Measurements from ENCODE around the gene NAT8L. TPM values are rescaled to one million over a fixed set of nuclear protein-coding genes. Genes with fewer than 3 reads are reported as not detected.

NAT8L gene
- total and polyA plus RNA-seq, 2 donors (not counting 1 experiment from before 2014, with no cell fraction given) = 0.03 to 0.25 TPM

GRCh38 chr4:2041239-2042130, 17.6 kb upstream of the NAT8L start:
- Histone ChIP-seq H3K27me3 (replicated peaks in 1 of 4; ENCODE audit: control extremely low read depth in 1 of 4, control insufficient read depth in 3 of 4, insufficient read depth in 4 of 4, low read length in 3 of 4) (peaks cover 0 to 22% (median 4%) of the 10 kb centered on the region in 4 experiments), H3K4me2 (replicated peaks; ENCODE audit: low read depth, low read length, poor library complexity, severe bottlenecking) (peak overlapping the region; percentile 97), H3K79me2 (ENCODE audit: control insufficient read depth, insufficient read depth, low read length) (peaks cover 8% of the 10 kb centered on the region), H3K9ac (ENCODE audit: low read length) (peak overlapping the region; percentile 77), H3K4me1 (ENCODE audit: control insufficient read depth in 2 of 2, insufficient read depth in 2 of 2, low read length in 2 of 2) (peaks cover 9 to 18% of the 10 kb centered on the region in 2 donors), H3K9me3 (ENCODE audit: control extremely low read depth in 1 of 3, control insufficient read depth in 2 of 3, insufficient read depth in 1 of 3, low read length in 2 of 3) (peaks cover 0 to 15% (median 0%) of the 10 kb centered on the region in 3 donors), H3K27ac (ENCODE audit: low read length in 2 of 2) (no peak overlapping the region), H2AFZ (ENCODE audit: insufficient read depth, low read depth, low read length, poor library complexity, severe bottlenecking) (peak overlapping the region; percentile 82), H3K4me3 (ENCODE audit: control extremely low read depth in 1 of 5, extremely low read depth in 1 of 5, insufficient read depth in 1 of 5, low read depth in 2 of 5, low read length in 4 of 5) (peak overlapping the region; percentile 57 to 76 (median 69)), H3K36me3 (replicated peaks in 1 of 2; ENCODE audit: control extremely low read depth in 1 of 2, control insufficient read depth in 1 of 2, extremely low read depth in 1 of 2, insufficient read depth in 2 of 2, low read length in 1 of 2) (no peaks in the 10 kb centered on the region), H4K20me1 (ENCODE audit: control insufficient read depth, insufficient read depth, low read length, poor library complexity, severe bottlenecking) (peaks cover 11% of the 10 kb centered on the region)
- WGBS (ENCODE audit: insufficient coverage) = 1% methylated on average over 94 of the region's 94 CpGs
- no peaks in the 10 kb centered on the region for H3K9me3 Mint-ChIP-seq (ENCODE audit: insufficient read depth)
- ChIA-PET POLR2A (no interaction called here), CTCF (no interaction called here)
- DNase-seq (peak; percentile 87), ATAC-seq (ENCODE audit: low read depth) (peak; percentile 73)
- intact Hi-C loops (cut with micrococcal nuclease) = loop anchor here (1.0 kb wide), 1 partner anchor 32 kb away; no protein-coding TSS in a partner anchor
- H3K4me1 Mint-ChIP-seq = peaks cover 6% of the 10 kb centered on the region
- peak overlapping the region; percentile 87 for H3K4me3 Mint-ChIP-seq
- peaks cover 24% of the 10 kb centered on the region for H3K27me3 Mint-ChIP-seq
- H3K27ac Mint-ChIP-seq = peak overlapping the region; percentile 65
- TF ChIP-seq CTCF (IDR thresholded peaks at IDR 0.05) = no peak
- peak; percentile 80 for TF ChIP-seq EZH2 (IDR thresholded peaks at IDR 0.05; ENCODE audit: borderline replicate concordance, insufficient read depth, low read depth, low read length, poor library complexity, severe bottlenecking)
